Endometrium (tissue), 2 donors: ENCODE data around the gene CDKAL1.
A peak's percentile ranks its signal among the peaks of the same experiment; 100 is the strongest.

Experiments used
- FAIRE-seq: peaks from 2 replicates; lab custom pipeline; 2012; peaks lifted over from hg19 to GRCh38; lab: Jason Lieb, UNC
- donor health status: control.
- donor health status: control.

CDKAL1 gene

DNA sequence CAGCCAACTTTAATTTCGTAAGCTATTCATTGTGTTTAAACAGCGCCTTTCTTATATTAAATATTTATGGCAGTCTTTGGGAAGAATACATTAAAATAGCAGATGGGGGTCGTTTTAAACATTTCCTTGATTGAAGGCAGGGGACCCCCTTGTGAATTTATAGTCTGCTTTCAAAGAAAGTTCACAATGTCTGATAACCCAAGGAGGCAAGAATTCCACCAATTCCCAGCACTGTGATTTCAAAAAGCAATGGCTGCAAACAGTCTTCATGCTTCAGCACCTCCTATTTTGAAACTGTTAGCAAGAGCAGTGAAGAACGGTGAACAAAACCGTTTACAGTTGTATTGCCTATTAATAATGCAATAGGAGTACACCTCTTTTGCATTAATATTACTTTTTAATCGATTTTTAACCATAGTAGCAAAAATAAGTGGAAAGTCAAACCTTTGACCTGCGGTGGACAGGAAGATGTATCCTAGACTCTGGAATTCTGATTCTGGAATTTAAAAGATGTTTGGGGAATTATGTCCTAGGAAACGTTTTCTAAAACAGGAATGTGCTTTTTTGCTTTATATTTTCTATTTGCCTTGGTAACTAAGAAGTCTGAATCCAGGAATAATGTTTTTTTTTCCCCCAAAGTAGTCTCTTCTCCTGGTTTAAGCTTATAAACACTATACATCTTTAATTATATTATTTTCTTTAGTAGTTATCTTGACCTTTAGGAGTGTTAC lies 393.0 kb downstream of the CDKAL1 start:
- no peak for FAIRE-seq

DNA sequence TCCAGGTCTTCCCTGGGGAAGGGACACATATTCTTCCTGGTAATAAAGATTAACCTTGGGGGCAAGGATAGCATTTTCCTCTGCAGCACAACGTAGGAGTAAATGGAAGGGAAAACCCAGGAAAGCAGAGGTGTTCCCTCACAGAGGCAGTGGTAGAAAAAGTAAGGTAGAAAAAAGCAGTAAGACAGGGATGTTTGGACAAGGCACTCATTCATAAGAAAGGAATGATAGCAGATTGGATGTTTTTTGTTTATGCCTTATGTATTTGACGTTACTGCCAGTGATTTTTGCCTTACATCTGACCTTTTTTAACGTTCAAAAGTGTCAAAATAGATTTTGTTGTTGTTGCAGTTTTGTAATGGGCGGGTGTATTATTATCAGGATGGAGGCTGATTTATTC lies 395.0 kb downstream of the CDKAL1 start:
- FAIRE-seq, result peak; percentile 26

DNA sequence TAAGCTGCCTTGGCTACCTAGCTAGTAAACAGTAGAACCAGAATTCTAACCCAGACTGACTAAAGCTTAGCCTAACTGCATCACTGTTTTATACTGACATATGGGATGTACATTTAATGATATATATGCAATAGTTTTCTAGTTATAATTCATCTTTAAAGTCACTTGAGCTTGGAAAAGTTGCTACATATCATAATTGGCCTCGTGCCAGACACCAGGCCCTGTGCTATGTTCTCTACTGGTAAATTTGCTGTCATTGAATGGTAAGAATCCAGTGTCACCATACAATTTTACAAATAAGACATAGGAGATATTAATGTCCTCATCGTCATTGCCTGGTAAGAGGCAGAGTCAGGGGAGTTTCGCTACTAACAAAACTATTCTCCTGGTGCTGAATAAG lies 396.8 kb downstream of the CDKAL1 start:
- no peak for FAIRE-seq

DNA sequence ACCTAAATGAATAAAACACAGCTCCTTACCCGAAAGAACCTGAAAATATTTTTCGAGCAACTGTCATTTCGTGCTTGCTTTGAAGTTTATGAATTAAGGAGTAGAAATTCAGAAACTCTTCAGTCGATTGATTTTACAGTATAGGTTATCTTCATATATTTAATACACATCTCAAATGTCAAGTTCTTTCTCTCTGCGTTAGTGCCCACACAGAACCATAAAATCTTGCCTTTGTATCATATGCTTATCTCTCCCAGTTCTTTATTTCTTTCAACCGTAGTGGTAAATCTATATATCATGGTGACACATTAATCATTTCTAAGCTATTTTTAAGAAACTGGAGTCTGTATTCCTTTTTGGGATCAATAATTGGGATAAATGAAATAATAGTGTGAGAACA lies 397.5 kb downstream of the CDKAL1 start:
- FAIRE-seq, result no peak

DNA sequence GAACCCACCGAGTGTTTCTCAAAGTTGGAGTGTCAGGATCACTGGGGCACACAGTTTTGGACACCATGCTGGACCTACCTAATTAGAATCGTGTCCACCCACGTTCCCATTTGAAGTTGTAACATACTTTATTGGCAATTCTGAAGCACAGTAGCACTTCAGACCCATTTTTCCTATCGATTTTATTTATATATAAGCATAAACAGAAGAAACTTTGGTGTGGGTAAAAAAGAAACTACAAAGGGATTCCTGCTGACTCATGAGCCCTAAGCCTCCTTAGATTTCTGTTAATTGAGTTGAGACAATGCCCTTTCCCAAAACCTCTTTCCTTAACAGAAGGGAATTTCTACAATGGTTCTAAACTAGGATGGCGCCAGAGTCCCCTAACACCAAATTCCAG lies 398.0 kb downstream of the CDKAL1 start:
- no peak for FAIRE-seq

DNA sequence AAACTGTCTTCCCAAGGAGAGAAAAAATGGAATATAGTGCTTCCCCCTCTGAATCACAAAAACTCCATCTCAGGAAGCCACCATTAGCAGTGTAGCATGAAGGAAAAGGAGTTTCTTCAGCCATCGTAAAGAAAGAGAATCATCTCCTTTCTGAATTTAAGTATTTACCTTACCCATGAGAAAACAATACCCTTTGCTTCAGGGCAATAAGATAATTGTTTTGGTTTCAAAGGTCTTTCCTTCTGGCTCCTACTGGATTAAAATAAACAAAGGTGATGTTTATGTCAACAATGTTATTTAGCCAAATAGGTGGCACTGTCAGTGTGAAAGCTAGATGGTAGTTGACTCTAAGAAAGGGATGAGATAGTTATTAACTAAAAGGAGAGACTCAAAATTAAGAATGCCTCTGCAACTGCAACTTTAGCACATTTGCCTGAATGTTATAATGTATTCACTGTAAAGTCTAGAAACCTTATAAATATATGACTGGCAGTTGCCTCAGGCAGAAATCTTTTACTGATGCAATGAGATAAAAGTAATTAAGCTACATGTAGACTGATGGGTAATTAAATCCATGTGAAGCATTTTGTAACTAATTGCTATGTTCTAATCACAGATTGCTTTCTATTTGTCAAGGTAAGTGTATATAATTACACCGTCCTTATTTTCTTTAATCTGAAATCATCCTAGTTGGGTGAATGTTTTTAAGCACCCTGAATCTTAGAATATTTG lies 399.0 kb downstream of the CDKAL1 start:
- FAIRE-seq, result no peak

DNA sequence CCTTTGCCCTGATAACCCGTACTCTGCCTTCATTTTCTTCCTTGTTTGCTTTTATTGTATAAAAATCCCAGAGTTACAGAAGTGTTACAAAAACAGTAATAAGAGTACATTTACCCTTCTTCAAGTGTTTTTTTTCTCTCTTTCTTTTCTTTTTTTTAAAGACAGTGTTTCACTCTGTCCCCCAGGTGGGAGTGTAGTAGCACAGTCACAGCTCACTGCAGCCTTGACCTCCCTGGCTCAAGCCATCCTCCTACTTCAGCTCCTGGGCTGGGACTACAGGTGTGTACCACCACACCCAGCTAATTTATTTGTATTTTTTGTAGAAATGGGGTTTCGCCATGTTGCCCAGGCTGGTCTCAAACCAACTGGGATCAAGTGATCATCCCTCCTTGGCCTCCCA lies 402.7 kb downstream of the CDKAL1 start:
- no peak for FAIRE-seq

DNA sequence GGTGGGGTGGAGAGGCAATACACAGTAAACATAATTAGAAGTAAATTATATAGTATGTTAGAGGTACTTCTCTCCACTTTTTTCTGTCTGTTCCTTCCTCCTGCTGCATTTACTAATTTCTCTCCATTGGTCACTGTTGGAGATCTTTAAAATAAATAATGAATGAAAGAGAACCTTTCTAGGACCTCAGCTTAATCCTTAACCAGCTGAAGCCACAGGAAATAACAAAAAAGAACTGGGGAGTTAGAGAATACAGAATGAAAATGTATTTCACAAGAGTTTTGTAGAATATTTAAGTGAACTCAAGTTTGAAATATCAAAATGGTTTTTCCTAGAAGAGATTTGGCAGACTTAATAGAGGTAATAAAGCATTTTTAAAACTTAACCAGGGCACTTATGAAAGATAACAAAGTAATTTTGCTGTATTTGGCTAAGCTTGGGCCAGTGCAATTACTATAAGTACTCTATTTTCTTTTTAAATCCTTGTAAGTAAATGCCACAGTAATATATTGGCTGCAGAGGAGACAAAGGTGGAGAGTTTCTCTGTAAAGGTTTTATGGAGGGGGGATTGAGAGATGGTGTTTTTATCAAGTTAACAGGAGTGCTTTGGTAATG lies 405.0 kb downstream of the CDKAL1 start:
- no peak for FAIRE-seq

DNA sequence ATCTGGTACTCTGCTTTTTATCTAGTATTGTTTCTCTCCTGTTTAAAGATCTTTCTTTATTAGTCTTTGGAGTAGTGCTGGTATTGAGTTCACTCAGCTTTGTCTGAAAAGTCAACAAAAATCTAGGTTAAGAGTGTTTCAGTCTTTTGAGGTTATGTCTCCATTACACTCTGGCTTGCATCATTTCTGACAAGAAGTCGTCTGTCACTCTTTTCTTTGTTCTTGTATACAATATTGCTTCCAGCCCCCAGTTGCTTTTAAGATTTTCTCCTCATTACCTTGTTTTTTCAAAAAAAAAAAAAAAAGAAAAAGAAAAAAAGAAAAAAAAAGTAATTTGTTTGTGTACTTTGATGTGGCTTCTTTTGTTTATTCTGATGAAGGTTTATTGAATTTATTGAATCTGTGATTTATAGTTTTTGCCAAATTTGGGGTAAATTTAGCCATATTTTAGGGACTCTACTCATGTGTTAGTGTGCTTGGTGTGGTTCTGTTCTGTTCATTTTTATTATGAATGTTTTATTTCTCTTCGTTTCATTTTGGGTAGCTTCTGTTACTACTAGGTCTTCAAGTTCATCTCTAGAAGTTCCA lies 408.9 kb downstream of the CDKAL1 start:
- FAIRE-seq, result no peak

DNA sequence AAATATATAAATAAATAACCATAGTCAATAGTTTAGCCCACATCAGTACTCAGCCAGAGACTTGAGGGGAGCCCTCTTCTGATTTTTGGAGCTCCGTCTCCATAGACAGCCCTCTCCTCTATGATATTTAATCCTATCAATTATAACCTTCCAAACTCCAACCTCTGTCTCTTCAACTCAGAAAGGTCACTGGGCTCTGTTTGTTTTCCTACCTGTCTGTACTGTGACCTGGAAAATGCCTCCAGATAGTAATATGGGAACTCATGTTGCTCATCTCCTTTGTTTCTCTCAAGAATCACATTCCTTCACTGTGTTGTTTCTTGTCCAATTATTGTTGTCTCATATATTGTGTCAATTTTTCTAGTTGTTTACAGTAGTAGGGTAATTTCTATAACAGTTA lies 409.7 kb downstream of the CDKAL1 start:
- no peak for FAIRE-seq

DNA sequence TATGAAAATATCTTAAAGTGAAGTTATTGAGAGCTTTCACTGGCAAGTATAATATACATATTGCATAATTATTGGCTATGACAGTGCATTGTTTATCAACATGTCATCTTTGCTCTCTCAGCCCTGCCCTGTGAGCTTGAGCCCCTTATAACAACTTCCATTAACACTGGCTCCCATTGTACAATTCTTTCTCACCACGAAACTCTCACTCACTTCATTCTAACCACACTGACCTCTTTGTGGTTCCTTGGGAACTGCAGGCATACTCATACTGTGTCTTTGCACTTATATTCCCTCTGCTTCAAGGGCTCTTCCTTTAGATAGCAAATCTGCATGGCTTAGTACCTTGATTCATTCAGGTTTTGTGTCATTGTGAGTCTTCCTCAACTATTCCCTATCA lies 411.8 kb downstream of the CDKAL1 start:
- no peak for FAIRE-seq

DNA sequence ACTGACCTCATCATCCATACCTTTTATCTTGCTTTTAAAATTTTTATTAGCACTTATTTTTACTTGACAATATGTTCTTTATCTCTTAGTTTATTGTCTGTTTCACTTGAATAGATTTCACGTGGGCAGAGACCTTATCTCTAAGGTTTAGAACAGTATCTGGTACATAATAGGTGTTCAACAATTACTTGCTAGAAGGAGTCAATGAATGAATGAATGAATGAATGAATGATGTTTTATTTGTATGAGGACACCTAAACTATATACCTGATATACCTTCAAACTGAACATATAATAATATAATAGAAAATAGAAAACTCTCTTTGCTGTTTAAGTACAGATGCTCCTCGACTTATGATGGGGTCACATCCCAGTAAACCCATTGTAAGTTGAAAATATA lies 412.6 kb downstream of the CDKAL1 start:
- no peak for FAIRE-seq

DNA sequence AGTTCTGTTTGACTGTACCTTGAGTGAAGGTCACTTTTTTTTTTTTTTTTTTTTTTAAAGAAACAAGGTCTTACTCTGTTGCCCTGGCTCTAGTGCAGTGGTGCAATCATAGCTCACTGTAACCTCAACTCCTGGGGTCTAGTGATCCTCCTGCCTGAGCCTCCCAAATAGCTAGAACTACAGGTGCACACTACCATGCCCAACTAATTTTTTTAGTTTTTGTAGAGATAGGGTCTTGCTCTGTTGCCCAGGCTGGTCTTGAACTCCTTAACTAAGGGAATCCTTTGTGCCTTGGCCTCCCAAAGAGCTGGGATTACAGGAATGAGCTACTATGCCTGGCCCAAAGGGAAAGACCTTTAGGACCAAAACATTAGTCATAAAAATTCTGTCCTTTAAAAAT lies 413.7 kb downstream of the CDKAL1 start:
- FAIRE-seq, result no peak

DNA sequence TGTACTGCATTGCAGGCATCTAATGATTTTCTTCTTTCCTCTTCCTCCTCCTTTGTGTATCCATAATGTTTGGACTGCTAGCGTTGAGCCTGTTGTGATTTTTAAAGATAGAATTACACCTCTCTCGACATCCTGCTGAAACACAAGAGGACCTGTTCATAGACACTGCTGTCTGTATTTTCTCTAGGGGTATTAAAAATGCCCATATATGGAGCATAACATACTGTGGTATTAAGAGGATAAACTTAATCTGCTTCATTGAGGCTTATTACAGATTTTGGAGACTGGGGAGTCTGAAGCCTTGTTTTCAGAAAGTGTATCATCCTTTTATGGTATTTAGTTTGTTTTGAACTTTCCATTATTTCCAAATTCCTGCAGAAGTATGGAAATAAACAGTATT lies 414.3 kb downstream of the CDKAL1 start:
- no peak for FAIRE-seq

DNA sequence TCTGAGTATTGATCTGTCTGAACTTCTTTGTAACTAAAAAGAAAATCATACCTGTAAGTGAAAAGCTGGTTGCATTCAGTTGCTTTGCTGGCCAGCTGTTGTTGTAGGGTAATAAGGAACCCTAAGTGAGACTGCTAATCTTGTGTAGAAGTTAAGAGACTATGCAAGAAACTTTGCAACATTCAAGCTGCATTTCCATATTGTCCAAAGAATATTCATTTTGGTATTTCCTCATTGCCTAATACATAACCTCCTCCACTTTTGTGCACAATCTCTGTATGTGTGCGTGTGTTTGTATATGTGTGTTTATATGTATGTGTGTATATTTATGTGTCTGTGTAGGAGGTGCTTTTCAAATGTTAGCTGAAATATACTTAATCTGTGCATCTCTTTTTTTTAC lies 414.9 kb downstream of the CDKAL1 start:
- no peak for FAIRE-seq

DNA sequence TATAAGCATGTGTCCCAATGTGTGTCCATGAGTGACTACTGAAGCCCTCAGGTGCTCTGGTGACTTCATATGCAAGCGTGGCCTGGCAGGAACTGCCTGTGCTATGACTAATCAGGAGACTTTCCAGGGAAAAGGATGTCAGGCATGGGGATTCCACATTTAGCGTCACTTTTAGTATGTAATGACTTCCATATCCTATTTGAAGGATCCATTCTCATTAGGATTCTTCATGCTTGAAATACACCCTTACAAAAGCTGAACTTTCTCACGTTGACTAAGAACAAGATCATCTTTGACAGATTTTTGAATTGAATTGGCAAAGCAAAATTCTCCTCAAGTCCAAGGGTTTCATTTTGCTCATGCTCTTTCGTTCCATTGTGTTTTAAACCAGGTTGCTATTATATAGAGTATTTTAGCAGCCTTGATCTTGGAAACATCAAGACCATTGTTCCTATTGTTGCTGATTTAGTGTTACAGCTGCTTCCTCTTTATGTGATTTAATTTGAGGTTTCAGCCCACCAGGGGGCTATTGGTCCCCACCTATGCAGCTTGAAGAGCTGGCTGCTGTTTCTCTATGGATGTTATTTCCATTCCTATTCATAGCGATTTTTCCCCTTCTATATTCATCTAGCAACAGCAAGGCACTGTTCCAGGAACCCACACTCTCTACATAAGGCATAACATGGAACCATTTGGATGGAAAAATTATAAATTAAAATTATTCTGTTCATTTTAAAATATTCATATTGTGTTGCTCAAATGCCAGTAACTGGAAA lies 418.6 kb downstream of the CDKAL1 start:
- no peak for FAIRE-seq

DNA sequence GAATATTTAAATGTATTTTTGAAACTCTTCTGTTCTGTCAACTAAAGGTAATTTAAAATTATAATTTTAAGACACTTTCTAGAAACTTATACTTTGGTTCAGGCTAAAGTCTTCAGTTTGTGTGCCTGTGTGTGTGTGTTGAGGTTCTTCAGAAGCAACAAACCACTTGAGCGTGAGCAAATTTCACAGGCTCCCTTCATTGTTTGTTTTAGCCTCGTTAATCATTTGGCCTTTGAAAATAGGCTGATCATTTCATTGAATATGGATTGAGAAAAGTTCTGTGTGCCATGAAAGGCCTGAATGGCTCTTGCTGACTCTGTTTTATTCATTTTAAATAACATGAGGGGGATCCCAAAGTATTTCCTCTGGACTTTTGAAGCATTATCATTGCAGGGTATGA lies 420.1 kb downstream of the CDKAL1 start:
- no peak for FAIRE-seq

DNA sequence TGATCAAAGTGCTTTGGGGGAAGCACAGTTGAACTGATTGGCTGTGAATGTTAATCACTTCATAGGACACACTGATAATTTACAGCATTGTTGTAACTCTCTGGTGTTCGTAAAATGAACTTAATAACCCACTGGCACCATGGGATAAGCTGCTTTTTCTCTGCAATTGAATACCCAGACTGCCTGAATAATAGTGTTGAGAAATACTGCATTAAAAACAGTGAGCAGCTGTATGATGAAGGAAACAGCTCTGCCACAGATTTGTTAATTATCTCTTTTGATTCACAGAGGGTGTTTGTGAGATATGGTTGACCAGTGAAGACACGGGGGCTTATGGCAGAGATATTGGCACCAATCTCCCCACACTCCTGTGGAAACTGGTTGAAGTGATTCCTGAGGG lies 420.9 kb downstream of the CDKAL1 start:
- FAIRE-seq, result no peak

DNA sequence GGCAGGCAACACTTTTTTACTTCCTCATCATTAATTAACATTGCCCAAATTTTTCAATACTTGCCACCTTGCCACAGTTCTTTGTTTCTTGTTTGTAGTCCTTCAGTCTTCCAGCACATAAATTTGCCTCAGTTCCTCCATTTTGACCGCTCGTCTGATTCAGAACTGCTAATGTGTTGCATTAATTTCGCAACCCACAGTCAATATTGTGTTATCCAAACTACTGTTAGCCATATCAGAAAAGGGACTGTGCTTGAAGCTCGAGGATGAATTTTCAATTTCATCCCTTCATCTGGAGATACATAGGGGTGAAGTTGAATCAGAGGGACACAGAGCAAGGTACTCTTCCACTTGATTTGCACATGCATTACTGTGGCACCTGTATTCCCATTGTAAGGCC lies 421.5 kb downstream of the CDKAL1 start:
- no peak for FAIRE-seq

DNA sequence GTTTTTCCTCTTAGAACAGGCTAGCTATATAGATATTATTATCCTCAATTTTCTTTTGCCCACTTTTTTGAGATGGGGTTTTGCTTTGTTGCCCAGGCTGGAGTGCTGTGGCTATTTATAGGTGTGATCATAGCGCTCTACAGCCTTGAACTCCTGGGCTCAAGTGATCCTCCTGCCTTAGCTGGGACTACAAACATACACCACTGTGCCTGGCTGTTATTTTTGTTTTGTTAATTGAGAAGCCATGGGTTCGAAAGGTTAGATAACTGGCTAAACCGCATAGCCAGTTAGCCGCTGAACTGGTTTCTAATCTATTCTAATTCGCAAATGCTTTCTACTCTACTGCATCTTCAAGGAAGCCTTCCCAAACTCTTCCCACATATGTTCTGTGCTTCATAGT lies 425.8 kb downstream of the CDKAL1 start:
- no peak for FAIRE-seq

DNA sequence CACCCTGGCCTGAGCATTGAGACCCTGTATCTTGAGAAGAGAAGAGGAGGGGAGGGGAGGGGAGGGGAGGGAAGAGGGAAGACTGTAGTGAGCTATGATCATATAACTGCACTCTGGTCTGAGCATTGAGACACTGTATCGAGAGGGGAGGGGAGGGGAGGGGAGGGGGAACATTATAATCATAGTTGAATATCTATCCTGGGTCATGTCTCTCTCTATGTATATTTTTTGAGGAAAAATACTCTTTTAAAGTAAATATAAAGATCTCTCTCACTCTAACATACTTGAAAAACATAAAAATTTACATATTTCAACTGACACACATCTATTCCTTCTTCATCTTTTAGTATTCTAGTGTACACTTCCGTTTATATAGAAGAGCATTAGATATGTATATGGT lies 431.0 kb downstream of the CDKAL1 start:
- FAIRE-seq, result no peak

DNA sequence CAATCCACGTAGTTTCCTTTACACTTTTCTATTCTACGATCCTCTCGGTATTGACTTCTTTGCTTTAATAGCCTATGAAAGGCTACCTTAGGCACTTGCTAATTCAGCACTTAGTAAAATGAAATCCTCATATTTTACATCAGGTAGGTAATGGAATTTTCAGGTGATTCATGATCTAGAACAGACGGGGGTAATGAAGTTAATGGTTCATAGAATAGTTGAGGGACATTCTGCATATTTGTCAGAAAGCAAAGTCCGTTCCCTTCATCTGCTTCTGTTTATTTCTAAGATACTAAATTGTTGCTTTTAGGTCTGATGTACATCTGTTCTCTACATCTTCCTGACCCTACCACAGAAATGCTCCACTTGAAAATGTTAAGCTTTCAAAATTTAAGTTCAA lies 431.7 kb downstream of the CDKAL1 start:
- FAIRE-seq, result no peak
